CD14-positive monocyte (primary cell): ENCODE measurements around the gene FIGNL2. TPM values are rescaled to one million over a fixed set of nuclear protein-coding genes. Genes with fewer than 3 reads are reported as not detected.

Experiments used
- DNase-seq, 3 donors: peaks; one replicate each; pipeline ENCODE4 v3.0.0-alpha.2; 2011 to 2022
- H2AFZ ChIP-seq: 2 replicates; pipeline ENCODE4 v1.6.0; 2012; ENCODE audit warnings: mild to moderate bottlenecking, low read depth, low read length, inconsistent platforms; ENCODE audit not compliant: insufficient read depth, poor library complexity, severe bottlenecking
- H3K27ac ChIP-seq, 2 donors: 1 replicate in 1 of 2; 2 replicates in 1 of 2; pipeline ENCODE4 v1.5.1; 2012 to 2013; ENCODE audit warnings: low read length in 2 of 2, control low read depth in 1 of 2, inconsistent platforms in 1 of 2, low read depth in 1 of 2, mild to moderate bottlenecking in 1 of 2
- H3K27me3 ChIP-seq, 2 donors: one replicate each; pipeline versions ENCODE4 v1.6.0 to v1.6.1; 2011 to 2013; ENCODE audit warnings: low read length in 2 of 2; ENCODE audit not compliant: control insufficient read depth in 2 of 2, insufficient read depth in 2 of 2
- H3K36me3 ChIP-seq, 2 donors: replicated peaks in 1 of 2; 1 replicate in 1 of 2; 2 replicates in 1 of 2; pipeline versions ENCODE4 v1.5.1 to v1.6.1; 2012 to 2013; ENCODE audit warnings: low read length in 2 of 2, control low read depth in 1 of 2, inconsistent platforms in 1 of 2, mild to moderate bottlenecking in 1 of 2; ENCODE audit not compliant: insufficient read depth in 2 of 2, control insufficient read depth in 1 of 2
- H3K4me1 ChIP-seq, 2 donors: 1 replicate in 1 of 2; 2 replicates in 1 of 2; pipeline versions ENCODE4 v1.5.1 to v1.6.1; 2012 to 2013; ENCODE audit warnings: low read length in 2 of 2, control low read depth in 1 of 2, inconsistent platforms in 1 of 2, mild to moderate bottlenecking in 1 of 2, moderate library complexity in 1 of 2; ENCODE audit not compliant: insufficient read depth in 2 of 2, control insufficient read depth in 1 of 2
- H3K4me2 ChIP-seq: replicated peaks from 2 replicates; pipeline ENCODE3; 2012; ENCODE audit warnings: low read length, moderate library complexity, mild to moderate bottlenecking; ENCODE audit not compliant: poor library complexity, severe bottlenecking; ENCODE audit errors: extremely low read depth
- H3K4me3 ChIP-seq, 3 experiments: fragments of 200-600 bp in 1 of 3; sonication (generic) in 1 of 3; replicated peaks in 1 of 3; 1 replicate in 2 of 3; 2 replicates in 1 of 3; pipeline ENCODE4 v1.5.1; 2011 to 2013; ENCODE audit warnings: low read length in 3 of 3, mild to moderate bottlenecking in 3 of 3, control low read depth in 2 of 3, low read depth in 2 of 3, inconsistent platforms in 1 of 3, moderate library complexity in 1 of 3
- H3K79me2 ChIP-seq: 2 replicates; pipeline ENCODE4 v1.6.0; 2012; ENCODE audit warnings: mild to moderate bottlenecking, control low read depth, inconsistent platforms, low read length, moderate library complexity; ENCODE audit not compliant: insufficient read depth
- H3K9ac ChIP-seq: 2 replicates; pipeline ENCODE4 v1.6.0; 2017; ENCODE audit warnings: low read length, mild to moderate bottlenecking; ENCODE audit not compliant: insufficient read depth, poor library complexity, severe bottlenecking
- H3K9me3 ChIP-seq, 2 donors: replicated peaks in 1 of 2; 1 replicate in 1 of 2; 2 replicates in 1 of 2; pipeline versions ENCODE4 v1.5.1 to v1.6.1; 2012 to 2013; ENCODE audit warnings: low read length in 2 of 2, control low read depth in 1 of 2; ENCODE audit not compliant: control insufficient read depth in 1 of 2, insufficient read depth in 1 of 2
- H4K20me1 ChIP-seq: 2 replicates; pipeline ENCODE4 v1.6.0; 2012; ENCODE audit warnings: mild to moderate bottlenecking, low read length, control low read depth, moderate library complexity; ENCODE audit not compliant: insufficient read depth
- H3K27ac Mint-ChIP-seq, 7 donors: one replicate each; pipeline ENCODE4 v1.8.0; 2020; ENCODE audit warnings: mild to moderate bottlenecking in 7 of 7, mixed read lengths in 7 of 7, moderate library complexity in 6 of 7, inconsistent platforms in 2 of 7
- H3K27me3 Mint-ChIP-seq, 3 donors: one replicate each; pipeline ENCODE4 v1.8.0; 2021 to 2022; ENCODE audit warnings: low read depth in 3 of 3, mild to moderate bottlenecking in 3 of 3, mixed read lengths in 3 of 3, moderate library complexity in 3 of 3, inconsistent platforms in 1 of 3
- H3K36me3 Mint-ChIP-seq, 2 donors: one replicate each; pipeline ENCODE4 v1.8.0; 2020; ENCODE audit warnings: mixed read lengths in 2 of 2, inconsistent platforms in 1 of 2, mild to moderate bottlenecking in 1 of 2
- H3K4me1 Mint-ChIP-seq: one replicate; pipeline ENCODE4 v1.8.0; 2020; ENCODE audit warnings: mild to moderate bottlenecking, mixed read lengths
- H3K4me3 Mint-ChIP-seq, 2 donors: one replicate each; pipeline ENCODE4 v1.8.0; 2020; ENCODE audit warnings: mild to moderate bottlenecking in 2 of 2, mixed read lengths in 2 of 2, moderate library complexity in 1 of 2
- H3K9me3 Mint-ChIP-seq, 7 donors: one replicate each; pipeline ENCODE4 v1.8.0; 2020 to 2022; ENCODE audit warnings: mixed read lengths in 7 of 7, mild to moderate bottlenecking in 6 of 7, moderate library complexity in 6 of 7, inconsistent platforms in 2 of 7
- WGBS: methylation state at CpG from one replicate; pipeline ENCODE4 v1.1.5; 2013; ENCODE audit warnings: missing lambda C conversion rate; ENCODE audit not compliant: insufficient coverage; 5-methylcytosine and 5-hydroxymethylcytosine counted together
- intact Hi-C, 2 donors: fragments of 100-400 bp; cut with micrococcal nuclease; formaldehyde crosslinking; loops; one replicate each; pipeline versions ENCODE4 v1.15.0 to v1.15.1; 2023
- polyA plus RNA-seq, 3 donors: library from polyadenylated mRNA; depleted of rRNA in 1 of 3; unstranded in 2 of 3; stranded (reverse) in 1 of 3; fragments of 300-500 nt in 2 of 3; fragments of >200 nt in 1 of 3; fragmentation: Illumina TruSeq in 2 of 3; gene quantifications; 1 replicate in 2 of 3; 2 replicates in 1 of 3; pipeline ENCODE4 v1.2.3, GENCODE V29; 2012 to 2021
- TF ChIP-seq, protein P1 (sequence below): fragments of 200-600 bp; IDR thresholded peaks from one replicate; pipeline ENCODE4 v1.8.0; 2022; ENCODE audit warnings: antibody characterized with exemption, mild to moderate bottlenecking

FIGNL2 gene
- polyA plus RNA-seq, 3 donors, result 0.06 to 0.52 TPM; not detected in 1

DNA sequence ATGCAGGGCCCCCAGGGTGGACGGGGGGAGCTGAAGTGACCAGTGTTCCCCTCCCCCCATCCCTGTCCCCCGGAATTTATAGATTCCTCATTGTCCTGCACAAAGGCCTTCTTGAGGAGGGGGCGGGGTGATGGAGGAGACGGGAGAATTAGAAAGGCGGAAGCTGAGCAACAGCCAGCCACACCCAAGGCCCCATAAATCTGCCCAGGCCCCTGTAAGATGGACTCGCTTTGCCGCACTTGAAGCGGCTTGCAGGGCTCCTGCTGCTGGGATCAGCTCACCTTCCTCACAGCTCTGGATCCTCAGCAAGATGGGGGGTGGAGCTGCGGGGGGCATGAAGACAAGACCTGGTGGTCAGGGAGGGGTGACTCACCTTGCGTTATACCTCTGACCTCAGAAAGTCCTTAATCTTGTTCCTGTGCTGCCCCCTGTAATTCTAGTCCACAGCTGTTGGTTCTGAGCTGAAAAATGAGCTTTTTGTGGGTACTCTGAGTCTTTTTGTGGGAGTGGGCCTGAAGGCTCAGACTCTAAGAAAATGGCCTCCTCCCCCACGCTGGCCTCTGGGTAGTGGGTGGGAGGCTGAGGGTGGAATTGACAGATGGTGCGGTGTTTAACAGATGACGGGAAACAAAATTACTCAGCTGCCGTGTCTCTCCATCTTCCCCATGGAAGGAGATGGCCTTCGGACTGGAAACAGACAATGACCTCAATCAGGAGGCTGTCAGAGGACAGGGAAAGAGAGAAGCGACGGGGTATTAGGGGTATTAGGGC is 23.6 kb upstream of the FIGNL2 start:
- Histone ChIP-seq H3K79me2 (no peaks in the 10 kb centered on the region), H3K4me2 (peak overlapping the region; percentile 70), H2AFZ (no peak overlapping the region), H3K4me3 (peak overlapping the region in 1 of 3 experiments; percentile 66), H3K9me3 (no peaks in the 10 kb centered on the region), H3K9ac (no peak overlapping the region), H4K20me1 (no peaks in the 10 kb centered on the region), H3K27ac (no peak overlapping the region), H3K36me3 (no peaks in the 10 kb centered on the region), H3K27me3 (peaks cover 0 to 18% of the 10 kb centered on the region in 2 donors), H3K4me1 (peaks cover 58 to 65% of the 10 kb centered on the region in 2 donors)
- 80% methylated on average over 2 of the region's 17 CpGs for WGBS
- Mint-ChIP-seq H3K27me3 (peaks cover 15 to 30% (median 26%) of the 10 kb centered on the region in 3 donors), H3K36me3 (peaks cover 11 to 17% of the 10 kb centered on the region in 2 donors), H3K4me3 (peak overlapping the region in 1 of 2 donors; percentile 53), H3K4me1 (peaks cover 70% of the 10 kb centered on the region), H3K9me3 (peaks cover 0 to 4% (median 0%) of the 10 kb centered on the region in 7 donors), H3K27ac (peak overlapping the region in 1 of 7 donors; percentile 50)
- peak in 1 of 3 donors; percentile 9 for DNase-seq
- intact Hi-C loops, result loop anchor here (2.0 to 10.0 kb wide), 4 partner anchors 33 to 447 kb away; partner anchors contain the start of gene SLC4A8 (in 1 of the 2)
- TF ChIP-seq, protein P1, sequence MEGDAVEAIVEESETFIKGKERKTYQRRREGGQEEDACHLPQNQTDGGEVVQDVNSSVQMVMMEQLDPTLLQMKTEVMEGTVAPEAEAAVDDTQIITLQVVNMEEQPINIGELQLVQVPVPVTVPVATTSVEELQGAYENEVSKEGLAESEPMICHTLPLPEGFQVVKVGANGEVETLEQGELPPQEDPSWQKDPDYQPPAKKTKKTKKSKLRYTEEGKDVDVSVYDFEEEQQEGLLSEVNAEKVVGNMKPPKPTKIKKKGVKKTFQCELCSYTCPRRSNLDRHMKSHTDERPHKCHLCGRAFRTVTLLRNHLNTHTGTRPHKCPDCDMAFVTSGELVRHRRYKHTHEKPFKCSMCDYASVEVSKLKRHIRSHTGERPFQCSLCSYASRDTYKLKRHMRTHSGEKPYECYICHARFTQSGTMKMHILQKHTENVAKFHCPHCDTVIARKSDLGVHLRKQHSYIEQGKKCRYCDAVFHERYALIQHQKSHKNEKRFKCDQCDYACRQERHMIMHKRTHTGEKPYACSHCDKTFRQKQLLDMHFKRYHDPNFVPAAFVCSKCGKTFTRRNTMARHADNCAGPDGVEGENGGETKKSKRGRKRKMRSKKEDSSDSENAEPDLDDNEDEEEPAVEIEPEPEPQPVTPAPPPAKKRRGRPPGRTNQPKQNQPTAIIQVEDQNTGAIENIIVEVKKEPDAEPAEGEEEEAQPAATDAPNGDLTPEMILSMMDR, result no peak

- WGBS, result no CpG with 5 or more reads among the region's 6 CpGs
- Mint-ChIP-seq H3K27ac (peak overlapping the region in 4 of 7 donors; percentile 3 to 65 (median 57)), H3K4me3 (peak overlapping the region in 1 of 2 donors; percentile 69), H3K9me3 (peaks cover 0 to 4% (median 0%) of the 10 kb centered on the region in 7 donors), H3K27me3 (peaks cover 17 to 30% (median 27%) of the 10 kb centered on the region in 3 donors), H3K36me3 (peaks cover 11 to 17% of the 10 kb centered on the region in 2 donors), H3K4me1 (peaks cover 71% of the 10 kb centered on the region)
- H3K9ac ChIP-seq, result no peak overlapping the region
- no peaks in the 10 kb centered on the region for H3K36me3 ChIP-seq
- H3K27me3 ChIP-seq, result peaks cover 0 to 18% of the 10 kb centered on the region in 2 donors
- DNase-seq, result peak; percentile 69 to 86 (median 82)
- intact Hi-C loops, result loop anchor here (2.0 to 10.0 kb wide), 4 partner anchors 34 to 446 kb away; partner anchors contain the start of gene SLC4A8 (in 1 of the 2)
- peak overlapping the region in 1 of 3 experiments; percentile 66 for H3K4me3 ChIP-seq
- H2AFZ ChIP-seq, result peak overlapping the region; percentile 21
- H3K4me1 ChIP-seq, result peaks cover 58 to 68% of the 10 kb centered on the region in 2 donors
- TF ChIP-seq, protein P1, result peak; percentile 41
- no peaks in the 10 kb centered on the region for H3K9me3 ChIP-seq
- peak overlapping the region; percentile 70 for H3K4me2 ChIP-seq
- no peak overlapping the region for H3K27ac ChIP-seq
- H4K20me1 ChIP-seq, result no peaks in the 10 kb centered on the region
- H3K79me2 ChIP-seq, result no peaks in the 10 kb centered on the region
These were observed 22.6 kb upstream of the FIGNL2 start for GRCh38 chr12:51871126-51871525.
